HG03342 (cell line): ENCODE results near the gene PPM1A.
A peak's percentile ranks its signal among the peaks of the same experiment; 100 is the strongest.
"Not testable (repeated sequence)": the region's sequence is repeated elsewhere in the genome, so short reads cannot be mapped to it uniquely, and the experiment has no call there.

Source experiments
- ATAC-seq: cut with Tn5 transposase; IDR thresholded peaks from one replicate; pipeline ENCODE4 v1.9.1; 2021; ENCODE audit warnings: mild to moderate bottlenecking, moderate library complexity; ENCODE audit not compliant: unreplicated experiment

PPM1A gene

DNA sequence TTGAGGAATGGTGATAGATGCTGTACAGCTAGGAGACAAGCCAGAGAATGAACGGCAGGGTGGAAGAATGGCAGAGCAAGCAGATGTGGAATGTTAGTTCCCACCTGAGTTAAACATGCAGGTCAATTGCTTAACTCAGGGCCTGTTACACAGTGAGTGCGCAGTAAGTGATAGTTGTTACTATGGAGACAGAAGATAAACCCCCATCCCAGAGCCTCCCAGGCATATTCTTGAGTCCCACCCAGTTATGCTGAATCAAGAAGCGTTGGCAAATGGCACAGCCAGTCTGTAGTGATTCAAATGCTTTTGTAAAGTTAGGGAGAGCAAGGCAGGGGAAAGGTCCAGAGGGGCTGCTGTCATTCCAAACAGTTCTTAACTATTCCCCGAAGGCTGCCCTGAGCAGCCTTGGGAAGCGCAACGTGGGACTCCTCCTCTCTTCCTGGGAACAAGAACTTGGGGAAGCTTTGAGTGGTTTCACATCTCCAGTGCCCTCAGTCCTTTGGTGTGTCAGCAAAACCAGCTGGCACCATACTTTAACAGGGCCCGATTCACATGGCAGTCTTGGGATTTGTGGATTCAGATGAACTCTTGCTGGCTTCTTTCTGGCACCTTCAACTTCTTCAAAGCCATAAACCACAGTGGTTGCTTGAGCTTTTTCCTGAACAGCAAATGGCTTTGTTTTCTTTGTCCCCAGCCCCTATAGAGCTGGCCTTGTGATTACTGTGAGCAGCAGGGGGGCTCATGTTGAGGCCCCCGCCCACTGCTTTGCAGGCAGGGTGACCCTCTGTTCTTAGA lies 66.4 kb downstream of the PPM1A start:
- no peak for ATAC-seq

DNA sequence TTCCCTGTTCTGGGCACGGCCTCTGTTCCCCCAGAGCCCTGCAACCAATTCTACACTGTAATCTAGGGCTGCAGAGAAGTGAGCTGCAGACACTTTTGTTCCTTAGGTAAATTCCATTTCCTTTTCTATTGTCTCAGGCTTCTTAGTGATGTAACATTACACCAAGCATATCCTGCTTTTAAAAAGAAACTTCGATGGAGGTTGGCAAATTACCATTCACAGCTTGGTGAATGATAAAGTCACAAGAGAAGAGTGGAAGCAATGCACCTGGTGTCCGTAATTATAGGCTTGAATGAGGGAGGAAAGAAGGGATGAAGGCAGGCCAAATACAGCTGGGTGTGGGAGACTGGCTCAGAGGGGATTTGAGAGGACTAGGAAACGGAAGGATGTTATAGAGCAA lies 68.6 kb downstream of the PPM1A start:
- ATAC-seq: no peak

DNA sequence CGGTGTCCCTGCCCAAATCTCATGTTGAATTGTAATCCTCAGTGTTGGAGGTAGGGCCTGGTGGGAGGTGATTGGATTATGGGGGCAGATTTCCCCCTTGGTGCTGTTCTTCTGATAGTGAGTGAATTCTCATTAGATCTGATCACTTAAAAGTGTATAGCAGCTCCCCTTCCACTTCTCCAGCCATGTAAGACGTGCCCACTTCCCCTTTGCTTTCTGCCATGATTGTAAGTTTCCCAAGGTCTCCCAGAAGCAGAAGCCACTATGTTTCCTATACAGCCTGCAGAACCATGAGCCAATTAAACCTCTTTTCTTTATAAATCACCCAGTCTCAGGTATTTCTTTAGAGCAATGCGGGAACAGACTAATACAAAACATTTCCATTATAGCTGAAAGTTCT lies 71.8 kb downstream of the PPM1A start:
- not testable (repeated sequence) for ATAC-seq

DNA sequence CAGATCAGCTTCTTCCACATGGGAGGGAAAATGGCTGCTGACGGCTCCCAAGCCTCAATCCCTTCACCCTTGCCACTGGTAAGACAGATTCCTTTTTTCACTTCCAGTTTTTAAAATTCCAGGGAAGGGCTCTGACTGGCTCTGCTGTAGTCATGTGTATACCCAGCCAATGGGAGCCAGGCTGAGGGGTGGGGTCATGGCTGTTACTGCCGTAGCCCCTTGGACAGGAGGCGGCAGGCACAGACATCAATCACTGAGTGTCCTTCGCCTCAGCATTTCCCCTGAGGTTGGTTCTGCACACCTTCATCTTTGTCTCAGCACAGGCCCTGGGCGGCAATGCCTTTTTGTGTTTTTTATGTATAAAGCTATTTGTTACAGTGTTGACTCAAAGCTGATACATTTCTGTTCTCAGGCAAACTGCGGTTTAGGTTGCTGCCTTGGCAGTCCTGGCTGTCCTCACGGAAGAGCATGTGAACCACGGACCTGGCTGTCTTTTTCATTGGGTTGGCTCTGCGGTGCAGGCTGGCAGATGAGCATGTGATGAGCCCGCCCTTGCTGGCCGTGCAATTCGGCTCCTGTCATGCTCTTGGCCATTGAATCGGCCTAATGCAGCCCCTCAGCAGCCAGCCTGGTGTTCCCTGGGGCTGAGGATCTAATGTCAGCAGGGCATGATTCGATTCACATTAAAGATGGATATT lies 74.3 kb downstream of the PPM1A start:
- no peak for ATAC-seq

GRCh38 chr14:60324837-60325236 lies 75.8 kb downstream of the PPM1A start:
- no peak for ATAC-seq

DNA sequence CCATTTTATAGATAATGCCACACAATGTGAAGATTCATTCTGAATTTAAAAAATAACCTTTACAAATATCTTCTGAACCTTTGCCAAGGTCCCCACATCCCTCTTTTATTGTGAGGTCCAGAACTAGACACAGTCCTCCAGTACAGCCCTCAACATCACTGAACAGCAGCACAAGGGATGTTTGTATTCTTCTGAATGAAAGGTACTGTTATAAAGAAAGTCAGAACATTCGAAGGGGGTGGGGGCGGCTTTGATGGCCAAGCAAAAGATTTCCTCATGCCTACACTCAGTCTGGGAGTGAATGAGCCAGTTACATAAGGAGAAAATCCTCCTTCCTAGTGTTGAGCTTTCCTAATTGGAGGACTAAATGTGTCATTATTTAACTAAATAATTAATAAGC lies 77.3 kb downstream of the PPM1A start:
- ATAC-seq: no peak

- ATAC-seq: peak; percentile 41
Observed at GRCh38 chr14:60327447-60328331, 78.7 kb downstream of the PPM1A start.

- no peak for ATAC-seq
Observed at GRCh38 chr14:60328583-60328982, 79.6 kb downstream of the PPM1A start.

DNA sequence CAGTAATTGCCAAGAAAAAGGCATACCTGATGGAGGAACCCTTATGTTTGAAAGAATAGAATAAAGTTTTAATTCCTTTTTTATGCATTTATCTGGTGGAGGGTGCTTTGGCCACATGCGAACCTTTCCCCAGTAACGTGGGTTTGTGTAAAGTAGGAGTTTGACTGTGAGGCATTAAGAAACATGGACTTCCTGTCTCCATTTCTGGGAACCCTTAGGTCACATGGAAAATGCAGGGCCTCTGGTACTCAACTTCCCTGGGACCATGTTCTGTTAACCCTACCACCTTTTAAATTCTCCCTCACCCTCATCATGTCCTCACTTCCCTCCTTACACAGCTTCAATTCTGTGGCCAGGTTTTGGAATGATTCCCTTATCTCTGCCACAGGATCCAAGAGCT lies 80.3 kb downstream of the PPM1A start:
- ATAC-seq: no peak

- peak; percentile 78 for ATAC-seq
Observed at GRCh38 chr14:60331201-60332045, 82.4 kb downstream of the PPM1A start.

- no peak for ATAC-seq
Observed at GRCh38 chr14:60332046-60332399, 83.0 kb downstream of the PPM1A start.

DNA sequence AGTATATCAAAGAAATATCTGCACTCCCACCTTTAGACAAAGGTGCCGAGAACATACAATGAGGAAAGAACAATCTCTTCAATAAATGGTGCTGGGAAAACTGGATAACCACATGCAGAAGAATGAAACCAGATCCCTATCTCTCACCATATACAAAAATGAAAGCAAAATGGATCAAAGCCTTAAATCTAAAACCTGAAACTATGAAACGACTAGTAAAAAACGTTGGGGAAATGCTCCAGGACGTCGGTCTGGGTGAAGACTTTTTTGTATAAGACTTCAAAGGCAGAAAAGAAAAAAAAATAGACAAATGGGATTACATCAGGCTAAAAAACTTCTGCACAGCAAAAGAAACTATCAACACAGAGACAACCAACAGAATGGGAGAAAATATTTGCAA lies 83.8 kb downstream of the PPM1A start:
- ATAC-seq: no peak

DNA sequence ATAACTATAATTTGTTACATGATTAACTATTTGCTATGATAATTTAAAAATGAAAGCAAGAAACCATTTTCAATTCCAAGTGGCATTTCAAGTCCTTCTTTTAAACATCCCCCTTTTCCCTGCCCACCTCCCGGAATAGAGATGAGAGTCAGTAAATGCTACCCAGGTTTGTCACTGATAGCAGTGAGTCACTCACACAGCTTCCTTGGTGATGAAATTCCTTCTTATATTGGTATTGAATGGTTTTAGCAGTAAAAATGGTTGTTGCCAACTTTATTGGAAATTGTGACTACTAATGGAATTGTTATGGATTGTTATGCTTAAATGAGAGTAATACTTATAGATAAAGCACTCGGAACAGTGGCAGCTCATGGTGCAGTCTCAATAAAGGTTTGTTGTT lies 90.5 kb downstream of the PPM1A start:
- ATAC-seq: no peak

DNA sequence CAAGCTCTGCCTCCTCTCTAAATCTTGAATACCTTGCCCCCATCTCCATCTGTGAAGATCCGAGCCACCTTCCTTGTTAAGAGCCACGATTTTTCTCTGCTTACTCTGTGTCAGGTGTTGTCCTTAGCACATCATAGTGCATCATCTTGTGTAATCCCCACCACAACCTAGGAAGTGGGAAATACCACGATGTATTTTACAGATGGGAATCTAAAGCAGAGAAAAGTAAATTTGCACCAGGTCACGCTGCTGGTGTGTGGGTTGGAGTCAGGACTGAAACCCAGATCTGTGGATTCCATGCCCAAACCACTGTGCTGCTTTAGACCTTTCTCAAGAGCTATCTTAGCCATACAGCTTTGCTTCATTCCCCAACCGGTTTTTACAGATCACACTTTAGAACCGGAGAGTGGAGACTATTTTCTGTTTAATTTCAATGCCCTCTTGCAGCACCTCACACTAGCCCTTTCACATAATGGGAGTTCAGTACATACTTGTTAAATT lies 94.6 kb downstream of the PPM1A start:
- no peak for ATAC-seq

DNA sequence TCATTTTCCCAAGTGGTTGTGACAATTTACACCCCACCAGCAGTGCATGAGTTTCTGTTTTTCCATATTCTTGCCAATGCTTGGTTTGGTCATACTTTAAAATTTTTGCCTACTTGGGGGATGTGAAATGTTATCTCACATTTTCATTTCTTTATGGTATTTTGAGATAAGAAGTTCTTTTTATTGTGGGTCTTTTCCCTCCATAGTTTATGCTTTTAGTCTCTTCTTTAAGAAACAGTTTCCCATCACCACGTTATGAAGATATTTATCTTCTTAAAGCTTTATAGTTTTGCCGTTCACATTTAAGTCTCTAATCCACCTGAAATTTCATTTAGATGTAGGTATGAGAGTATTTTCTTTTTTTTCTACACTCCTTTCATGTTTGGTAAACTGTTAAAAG lies 95.7 kb downstream of the PPM1A start:
- no peak for ATAC-seq

DNA sequence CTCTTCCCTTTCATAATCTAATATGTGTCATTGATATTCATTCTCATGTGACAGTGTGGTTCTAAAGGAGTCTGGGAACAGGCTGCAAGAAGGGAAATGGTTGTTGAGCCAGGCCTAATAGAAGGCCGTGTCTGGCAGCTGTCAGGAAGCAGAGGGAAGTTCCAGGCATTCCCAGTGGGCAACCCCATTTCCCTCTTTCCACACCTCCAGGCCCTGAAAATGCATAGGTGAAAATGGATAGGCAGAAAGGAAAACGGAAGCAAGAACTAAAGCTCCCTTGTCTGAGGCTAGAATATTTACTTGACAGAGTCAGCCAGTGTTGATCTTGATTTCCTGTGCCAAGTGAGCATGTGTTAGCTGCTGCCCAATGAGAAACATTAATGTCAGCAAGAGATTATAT lies 97.7 kb downstream of the PPM1A start:
- no peak for ATAC-seq

GRCh38 chr14:60348211-60348610 lies 99.2 kb downstream of the PPM1A start:
- no peak for ATAC-seq
